WTC11 (cell line): ENCODE results near the gene EFCAB12. TPM values are rescaled to one million over a fixed set of nuclear protein-coding genes. Genes with fewer than 3 reads are reported as not detected.

ENCODE experiments used
- ATAC-seq: fragments of 200-7000 bp; cut with Tn5 transposase; 2 replicates; pipeline ENCODE4 v1.10.0; 2021; ENCODE audit warnings: mild to moderate bottlenecking, moderate library complexity
- CTCF ChIA-PET: fragments of 300-600 bp; sonication (Branson Sonifier 250); formaldehyde crosslinking; loops from one replicate; lab custom pipeline; 2021; ENCODE audit warnings: antibody characterized with exemption; lab: Charles Lee
- POLR2A ChIA-PET: fragments of 350-600 bp; sonication (Branson Sonifier 250); formaldehyde crosslinking; loops from one replicate; lab custom pipeline; 2021; ENCODE audit warnings: antibody characterized with exemption; lab: Charles Lee
- DNase-seq: peaks from one replicate; pipeline ENCODE4 v3.0.0; 2021; ENCODE audit warnings: low spot score
- H3K27ac Mint-ChIP-seq: 2 replicates; pipeline ENCODE4 v1.8.0; 2021; ENCODE audit warnings: mixed read lengths
- H3K27me3 Mint-ChIP-seq: 2 replicates; pipeline ENCODE4 v1.8.0; 2021; ENCODE audit warnings: low read depth, mild to moderate bottlenecking, moderate library complexity, mixed read lengths
- H3K36me3 Mint-ChIP-seq: 2 replicates; pipeline ENCODE4 v1.8.0; 2021; ENCODE audit warnings: mixed read lengths
- H3K4me1 Mint-ChIP-seq: 2 replicates; pipeline ENCODE4 v1.8.0; 2022; ENCODE audit warnings: mixed read lengths
- H3K4me3 Mint-ChIP-seq: 2 replicates; pipeline ENCODE4 v1.8.0; 2021; ENCODE audit warnings: mild to moderate bottlenecking, moderate library complexity, mixed read lengths
- H3K9me3 Mint-ChIP-seq: 2 replicates; pipeline ENCODE4 v1.8.0; 2021; ENCODE audit warnings: mixed read lengths
- AR ChIP-seq: fragments of 250-450 bp; sonication (Bioruptor Pico); IDR thresholded peaks from 2 replicates; pipeline ENCODE4 v1.9.0; 2021; ENCODE audit warnings: mild to moderate bottlenecking
- ATF6 ChIP-seq: sonication (generic); formaldehyde crosslinking; IDR thresholded peaks from 2 replicates; pipeline ENCODE4 v1.8.1; 2023; ENCODE audit warnings: mild to moderate bottlenecking, missing genetic modification reagents
- CTCF ChIP-seq: fragments of 200-600 bp; IDR thresholded peaks from 2 replicates; pipeline ENCODE4 v1.8.0; 2022; ENCODE audit warnings: antibody characterized with exemption
- ESRRA ChIP-seq: sonication (generic); formaldehyde crosslinking; IDR thresholded peaks from 2 replicates; pipeline ENCODE4 v1.8.1; 2022; ENCODE audit warnings: mild to moderate bottlenecking, missing genetic modification reagents, borderline replicate concordance
- GABPB1 ChIP-seq: sonication (generic); formaldehyde crosslinking; IDR thresholded peaks from 2 replicates; pipeline ENCODE4 v1.8.1; 2023; ENCODE audit warnings: mild to moderate bottlenecking, missing genetic modification reagents
- GRHL2 ChIP-seq: fragments of 250-450 bp; sonication (Bioruptor Pico); IDR thresholded peaks from 2 replicates; pipeline ENCODE4 v1.8.0; 2022; ENCODE audit warnings: mild to moderate bottlenecking, moderate library complexity; ENCODE audit not compliant: insufficient replicate concordance, severe bottlenecking
- NFATC4 ChIP-seq: fragments of 250-450 bp; sonication (Bioruptor Pico); IDR thresholded peaks from 2 replicates; pipeline ENCODE4 v1.9.0; 2021; ENCODE audit warnings: mild to moderate bottlenecking
- NR2C2 ChIP-seq: sonication (generic); formaldehyde crosslinking; IDR thresholded peaks from 2 replicates; pipeline ENCODE4 v1.8.0; 2022; ENCODE audit warnings: mild to moderate bottlenecking, missing genetic modification reagents
- TCF7 ChIP-seq: sonication (generic); formaldehyde crosslinking; IDR thresholded peaks from 2 replicates; pipeline ENCODE4 v1.8.0; 2022; ENCODE audit warnings: mild to moderate bottlenecking, low read depth, missing genetic modification reagents, moderate library complexity
- ZNF138 ChIP-seq: sonication (generic); formaldehyde crosslinking; conservative IDR thresholded peaks from 2 replicates; pipeline ENCODE4 v1.8.1; 2022; ENCODE audit warnings: mild to moderate bottlenecking, moderate library complexity, missing genetic modification reagents
- ZNF232 ChIP-seq: sonication (generic); formaldehyde crosslinking; IDR thresholded peaks from 2 replicates; pipeline ENCODE4 v1.8.0; 2022; ENCODE audit warnings: mild to moderate bottlenecking, missing genetic modification reagents
- ZNF423 ChIP-seq: fragments of 250-450 bp; sonication (Bioruptor Pico); IDR thresholded peaks from 2 replicates; pipeline ENCODE4 v2.1.2; 2022; ENCODE audit warnings: mild to moderate bottlenecking, moderate library complexity
- ZNF512 ChIP-seq: sonication (generic); formaldehyde crosslinking; IDR thresholded peaks from 2 replicates; pipeline ENCODE4 v1.8.1; 2022; ENCODE audit warnings: missing genetic modification reagents, borderline replicate concordance
- ZNF532 ChIP-seq: fragments of 250-450 bp; sonication (Bioruptor Pico); IDR thresholded peaks from 2 replicates; pipeline ENCODE4 v1.9.0; 2021; ENCODE audit warnings: mild to moderate bottlenecking, borderline replicate concordance
- total RNA-seq: library from RNA; stranded (reverse); gene quantifications from 3 replicates; pipeline ENCODE4 v1.2.3, GENCODE V29; 2021
- TF ChIP-seq, protein P1 (sequence below): sonication (generic); formaldehyde crosslinking; IDR thresholded peaks from 2 replicates; pipeline ENCODE4 v1.8.1; 2022; ENCODE audit warnings: mild to moderate bottlenecking, missing genetic modification reagents, moderate library complexity, borderline replicate concordance
- TF ChIP-seq, protein P2 (sequence below): fragments of 250-450 bp; sonication (Bioruptor Pico); IDR thresholded peaks from 2 replicates; pipeline ENCODE4 v1.9.0; 2021; ENCODE audit warnings: mild to moderate bottlenecking
- TF ChIP-seq, protein P3 (sequence below): sonication (generic); formaldehyde crosslinking; IDR thresholded peaks from 2 replicates; pipeline ENCODE4 v1.8.0; 2023; ENCODE audit warnings: missing genetic modification reagents

The EFCAB12 gene
- total RNA-seq, 1 experiment from 2014 or later, result 0.20 TPM

GRCh38 chr3:129415378-129415777, 13.1 kb downstream of the EFCAB12 start:
- peaks cover 21% of the 10 kb centered on the region for H3K27me3 Mint-ChIP-seq
- no peak overlapping the region for H3K4me3 Mint-ChIP-seq
- H3K4me1 Mint-ChIP-seq, result 0 out of 2 replicates have a peak, but pooled peaks cover 3% of the 10 kb centered on the region
- ChIA-PET CTCF (no interaction called here), POLR2A (no interaction called here)
- H3K9me3 Mint-ChIP-seq, result no peaks in the 10 kb centered on the region
- no peaks in the 10 kb centered on the region for H3K36me3 Mint-ChIP-seq
- no peak for TF ChIP-seq NR2C2
- TF ChIP-seq ZNF532 (CRISPR knock-in tag), result no peak
- no peak for TF ChIP-seq TCF7
- TF ChIP-seq ZNF232 (CRISPR knock-in tag), result no peak
- TF ChIP-seq ATF6 (CRISPR knock-in tag), result no peak
- TF ChIP-seq, protein P1, sequence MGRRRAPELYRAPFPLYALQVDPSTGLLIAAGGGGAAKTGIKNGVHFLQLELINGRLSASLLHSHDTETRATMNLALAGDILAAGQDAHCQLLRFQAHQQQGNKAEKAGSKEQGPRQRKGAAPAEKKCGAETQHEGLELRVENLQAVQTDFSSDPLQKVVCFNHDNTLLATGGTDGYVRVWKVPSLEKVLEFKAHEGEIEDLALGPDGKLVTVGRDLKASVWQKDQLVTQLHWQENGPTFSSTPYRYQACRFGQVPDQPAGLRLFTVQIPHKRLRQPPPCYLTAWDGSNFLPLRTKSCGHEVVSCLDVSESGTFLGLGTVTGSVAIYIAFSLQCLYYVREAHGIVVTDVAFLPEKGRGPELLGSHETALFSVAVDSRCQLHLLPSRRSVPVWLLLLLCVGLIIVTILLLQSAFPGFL (CRISPR knock-in tag), result no peak
- TF ChIP-seq ZNF423 (CRISPR knock-in tag), result no peak
- no peak for TF ChIP-seq NFATC4 (CRISPR knock-in tag)
- TF ChIP-seq ESRRA (CRISPR knock-in tag), result no peak
- ATAC-seq (no peak), DNase-seq (no peak)
- no peak overlapping the region; the same call in 1 of the 2 replicates for H3K27ac Mint-ChIP-seq

DNA sequence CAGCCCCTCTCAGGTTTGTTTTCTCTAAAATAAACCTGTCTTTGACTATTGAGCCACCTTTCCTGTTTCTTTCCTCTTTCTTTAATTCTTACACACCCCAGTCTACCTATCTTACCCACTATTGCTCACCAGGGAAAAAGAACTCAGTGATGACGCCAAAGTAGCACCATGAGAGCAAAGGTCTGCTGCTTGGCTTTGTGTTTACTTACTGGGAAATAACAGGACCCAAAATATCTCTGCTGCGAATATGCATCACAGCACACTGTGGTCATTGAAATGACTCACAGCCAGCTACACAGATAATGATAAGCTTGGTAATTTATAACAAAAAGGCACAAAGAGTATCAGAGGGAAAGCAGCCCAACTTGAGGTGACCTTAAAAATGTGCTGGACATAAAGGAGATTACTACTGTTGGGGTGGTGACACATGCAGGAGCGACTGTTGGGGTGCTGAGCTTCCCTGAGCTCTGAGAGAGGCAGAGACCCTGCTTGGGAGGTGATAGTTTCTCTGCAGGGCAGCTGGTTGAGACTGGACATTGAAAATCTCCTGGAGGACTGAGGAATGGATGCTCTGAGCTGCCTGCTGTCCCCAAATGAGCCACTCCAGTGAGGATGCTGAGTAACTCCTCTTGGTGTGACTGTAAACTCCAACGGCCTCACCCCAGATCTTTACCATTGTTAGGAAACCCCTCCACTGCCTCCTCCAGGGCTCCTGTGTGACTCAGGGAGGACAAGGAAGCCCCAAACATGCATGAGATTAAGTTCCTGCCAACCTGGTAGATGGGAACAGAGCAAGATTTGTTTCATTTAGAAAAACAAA, 14.5 kb downstream of the EFCAB12 start:
- ATAC-seq (no peak), DNase-seq (no peak)
- ChIA-PET CTCF (no interaction called here), POLR2A (interaction anchor here (0.6 kb wide), 1 partner anchor 14 kb away, joined by 3 read pairs; no protein-coding TSS in a partner anchor)
- no peaks in the 10 kb centered on the region for H3K9me3 Mint-ChIP-seq
- H3K36me3 Mint-ChIP-seq, result no peaks in the 10 kb centered on the region
- no peak overlapping the region for H3K27ac Mint-ChIP-seq
- H3K27me3 Mint-ChIP-seq, result peaks cover 11% of the 10 kb centered on the region; the same call in 1 of the 2 replicates
- H3K4me3 Mint-ChIP-seq, result no peak overlapping the region
- 0 out of 2 replicates have a peak, but pooled peaks cover 3% of the 10 kb centered on the region for H3K4me1 Mint-ChIP-seq
- TF ChIP-seq AR (CRISPR knock-in tag) (no peak), CTCF (no peak), GRHL2 (CRISPR knock-in tag) (no peak), GABPB1 (CRISPR knock-in tag) (no peak), ZNF138 (CRISPR knock-in tag) (no peak), TCF7 (no peak), ZNF512 (CRISPR knock-in tag) (no peak)
- TF ChIP-seq, protein P2, sequence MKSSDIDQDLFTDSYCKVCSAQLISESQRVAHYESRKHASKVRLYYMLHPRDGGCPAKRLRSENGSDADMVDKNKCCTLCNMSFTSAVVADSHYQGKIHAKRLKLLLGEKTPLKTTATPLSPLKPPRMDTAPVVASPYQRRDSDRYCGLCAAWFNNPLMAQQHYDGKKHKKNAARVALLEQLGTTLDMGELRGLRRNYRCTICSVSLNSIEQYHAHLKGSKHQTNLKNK, result no peak
- TF ChIP-seq, protein P3, sequence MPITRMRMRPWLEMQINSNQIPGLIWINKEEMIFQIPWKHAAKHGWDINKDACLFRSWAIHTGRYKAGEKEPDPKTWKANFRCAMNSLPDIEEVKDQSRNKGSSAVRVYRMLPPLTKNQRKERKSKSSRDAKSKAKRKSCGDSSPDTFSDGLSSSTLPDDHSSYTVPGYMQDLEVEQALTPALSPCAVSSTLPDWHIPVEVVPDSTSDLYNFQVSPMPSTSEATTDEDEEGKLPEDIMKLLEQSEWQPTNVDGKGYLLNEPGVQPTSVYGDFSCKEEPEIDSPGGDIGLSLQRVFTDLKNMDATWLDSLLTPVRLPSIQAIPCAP, result no peak
